HFFc6 (cell line): ENCODE data around the gene HSPA12B. TPM values are rescaled to one million over a fixed set of nuclear protein-coding genes. Genes with fewer than 3 reads are reported as not detected.

Experiments
- DNase-seq: peaks from one replicate; pipeline ENCODE4 v3.0.0-alpha.2; 2018
- H3K27ac Mint-ChIP-seq: 2 replicates; pipeline ENCODE4 v1.8.0; 2020; ENCODE audit warnings: mild to moderate bottlenecking, mixed read lengths
- H3K27me3 Mint-ChIP-seq: 2 replicates; pipeline ENCODE4 v1.8.0; 2021; ENCODE audit warnings: mild to moderate bottlenecking, moderate library complexity, mixed read lengths; ENCODE audit not compliant: insufficient read depth
- H3K36me3 Mint-ChIP-seq: 2 replicates; pipeline ENCODE4 v1.8.0; 2021; ENCODE audit warnings: low read depth, mixed read lengths
- H3K4me1 Mint-ChIP-seq: 2 replicates; pipeline ENCODE4 v1.8.0; 2020; ENCODE audit warnings: low read depth, mixed read lengths
- H3K4me3 Mint-ChIP-seq: 2 replicates; pipeline ENCODE4 v1.8.0; 2020; ENCODE audit warnings: mild to moderate bottlenecking, moderate library complexity, mixed read lengths
- H3K9me3 Mint-ChIP-seq: 2 replicates; pipeline ENCODE4 v1.8.0; 2020; ENCODE audit warnings: mild to moderate bottlenecking, mixed read lengths
- CTCF ChIP-seq: fragments of 200-600 bp; sonication (generic); IDR thresholded peaks from 2 replicates; pipeline ENCODE4 v1.5.0; 2021; ENCODE audit warnings: antibody characterized with exemption, mild to moderate bottlenecking
- total RNA-seq, 6 experiments: library from RNA; stranded (reverse); fragmentation: NEBNext Ultra II Directional; extraction: Animal tissue kit (Norgen Biotek cat#: 25700); gene quantifications; 2 replicates in 1 of 6; 3 replicates in 5 of 6; pipeline ENCODE4 v1.2.3, GENCODE V29; 2021

The HSPA12B gene
- total RNA-seq, 6 experiments from 2014 or later = not detected

- peaks cover 17% of the 10 kb centered on the region for H3K27me3 Mint-ChIP-seq
- DNase-seq = no peak
- H3K36me3 Mint-ChIP-seq = no peaks in the 10 kb centered on the region
- H3K27ac Mint-ChIP-seq = no peak overlapping the region
- TF ChIP-seq CTCF = no peak
- H3K4me3 Mint-ChIP-seq = no peak overlapping the region
- no peaks in the 10 kb centered on the region for H3K9me3 Mint-ChIP-seq
- H3K4me1 Mint-ChIP-seq = no peaks in the 10 kb centered on the region
Measured at GRCh38 chr20:3739054-3739925, 6.8 kb downstream of the HSPA12B start.

DNA sequence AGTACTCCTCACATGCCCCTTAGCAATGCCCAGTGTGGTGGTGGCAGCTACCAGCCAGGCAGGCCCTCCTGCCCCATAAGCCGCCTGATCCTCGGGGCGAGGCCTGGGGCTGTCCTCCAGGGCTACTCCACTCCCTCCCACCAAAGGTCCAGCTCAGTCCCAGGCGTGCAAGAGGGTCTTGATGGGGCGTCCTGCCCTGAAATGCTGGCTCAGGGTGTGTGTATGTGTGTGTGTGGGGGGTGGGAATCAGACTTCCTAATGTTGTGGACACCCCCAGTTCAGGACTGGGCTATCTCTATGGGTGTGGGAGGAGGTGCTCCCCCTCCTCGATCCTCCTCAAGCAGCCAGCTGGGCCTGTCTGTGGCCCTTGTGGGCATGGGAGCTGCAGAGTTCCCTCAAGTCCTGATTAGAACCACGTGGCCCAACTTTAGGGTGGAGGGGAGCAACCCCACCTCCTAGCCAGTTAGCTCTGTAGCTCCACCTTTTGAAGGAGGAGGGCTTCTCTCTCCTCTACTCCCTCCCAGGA lies 7.5 kb downstream of the HSPA12B start:
- H3K36me3 Mint-ChIP-seq = no peaks in the 10 kb centered on the region
- H3K9me3 Mint-ChIP-seq = no peaks in the 10 kb centered on the region
- H3K27ac Mint-ChIP-seq = no peak overlapping the region

GRCh38 chr20:3740615-3741301 lies 8.3 kb downstream of the HSPA12B start:
- Mint-ChIP-seq H3K36me3 (no peaks in the 10 kb centered on the region), H3K27me3 (peaks cover 9% of the 10 kb centered on the region), H3K4me3 (no peak overlapping the region), H3K9me3 (no peaks in the 10 kb centered on the region), H3K4me1 (no peaks in the 10 kb centered on the region), H3K27ac (no peak overlapping the region)
- DNase-seq = no peak
- TF ChIP-seq CTCF = no peak

More for the DNA sequence above, 7.5 kb downstream of the HSPA12B start:
- no peak overlapping the region for H3K4me3 Mint-ChIP-seq
- no peaks in the 10 kb centered on the region for H3K4me1 Mint-ChIP-seq
- no peak for DNase-seq
- H3K27me3 Mint-ChIP-seq = peaks cover 12% of the 10 kb centered on the region
- TF ChIP-seq CTCF = no peak

DNA sequence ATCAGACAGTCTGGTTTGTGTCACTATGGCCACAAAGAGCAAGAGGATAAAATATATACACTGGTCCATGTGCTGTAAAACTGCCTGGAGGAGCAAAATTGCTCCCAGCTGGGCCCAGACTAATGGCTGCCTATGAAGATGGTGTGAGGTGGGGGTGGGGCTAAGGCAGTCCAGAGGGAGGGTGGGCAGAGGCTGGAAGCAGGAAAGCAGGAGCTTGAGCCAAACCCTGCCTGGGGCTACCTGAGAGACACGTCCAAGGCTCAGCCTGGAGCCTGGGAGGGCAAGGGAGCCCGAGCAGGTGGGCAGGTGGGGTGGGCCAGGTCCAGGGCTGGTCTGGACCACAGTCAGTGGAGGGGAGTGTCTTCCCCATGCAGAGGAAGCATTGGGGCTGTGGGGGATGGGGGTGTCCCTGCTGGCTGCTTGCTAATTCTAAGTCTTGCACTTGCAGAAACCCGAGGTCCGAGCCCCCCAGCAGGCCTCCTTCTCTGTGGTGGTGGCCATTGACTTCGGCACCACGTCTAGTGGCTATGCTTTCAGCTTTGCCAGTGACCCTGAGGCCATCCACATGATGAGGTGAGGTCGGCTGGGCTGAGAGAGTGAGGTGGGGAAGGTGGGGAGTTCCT lies 9.5 kb downstream of the HSPA12B start:
- Mint-ChIP-seq H3K4me1 (no peaks in the 10 kb centered on the region), H3K9me3 (no peaks in the 10 kb centered on the region), H3K4me3 (no peak overlapping the region), H3K36me3 (no peaks in the 10 kb centered on the region), H3K27me3 (peaks cover 4% of the 10 kb centered on the region; the same call in 1 of the 2 replicates), H3K27ac (no peak overlapping the region)
- no peak for DNase-seq
- no peak for TF ChIP-seq CTCF

- Mint-ChIP-seq H3K36me3 (no peaks in the 10 kb centered on the region), H3K4me1 (no peaks in the 10 kb centered on the region), H3K27me3 (peaks cover 6% of the 10 kb centered on the region), H3K27ac (no peak overlapping the region), H3K4me3 (no peak overlapping the region), H3K9me3 (no peaks in the 10 kb centered on the region)
- no peak for DNase-seq
- no peak for TF ChIP-seq CTCF
Measured at GRCh38 chr20:3743251-3743650, 10.8 kb downstream of the HSPA12B start.
